ENCODE data around the gene AICDA. TPM values are rescaled to one million over a fixed set of nuclear protein-coding genes. Genes with fewer than 3 reads are reported as not detected.

AICDA gene
- total RNA-seq, 1 experiment from 2014 or later: not detected

DNA sequence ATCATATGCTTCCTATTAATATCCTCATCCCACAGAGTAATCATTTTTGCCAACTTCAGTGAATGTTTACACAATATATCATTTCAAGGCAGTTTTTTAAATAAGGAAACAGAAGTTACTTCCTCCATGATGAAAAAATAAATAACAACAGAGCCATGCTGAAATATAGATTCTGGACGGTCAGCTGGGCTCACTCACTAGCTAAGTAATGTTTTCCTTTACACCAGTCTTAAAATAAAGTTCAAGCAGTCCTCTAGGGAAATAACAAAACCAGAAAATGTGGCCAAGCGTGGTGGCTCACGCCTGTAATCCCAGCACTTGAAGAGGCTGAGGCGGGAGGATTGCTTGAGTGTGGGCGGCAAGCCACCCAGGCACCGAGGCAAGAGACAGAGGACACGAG lies 28.7 kb downstream of the AICDA start:
- TF ChIP-seq, protein P1, sequence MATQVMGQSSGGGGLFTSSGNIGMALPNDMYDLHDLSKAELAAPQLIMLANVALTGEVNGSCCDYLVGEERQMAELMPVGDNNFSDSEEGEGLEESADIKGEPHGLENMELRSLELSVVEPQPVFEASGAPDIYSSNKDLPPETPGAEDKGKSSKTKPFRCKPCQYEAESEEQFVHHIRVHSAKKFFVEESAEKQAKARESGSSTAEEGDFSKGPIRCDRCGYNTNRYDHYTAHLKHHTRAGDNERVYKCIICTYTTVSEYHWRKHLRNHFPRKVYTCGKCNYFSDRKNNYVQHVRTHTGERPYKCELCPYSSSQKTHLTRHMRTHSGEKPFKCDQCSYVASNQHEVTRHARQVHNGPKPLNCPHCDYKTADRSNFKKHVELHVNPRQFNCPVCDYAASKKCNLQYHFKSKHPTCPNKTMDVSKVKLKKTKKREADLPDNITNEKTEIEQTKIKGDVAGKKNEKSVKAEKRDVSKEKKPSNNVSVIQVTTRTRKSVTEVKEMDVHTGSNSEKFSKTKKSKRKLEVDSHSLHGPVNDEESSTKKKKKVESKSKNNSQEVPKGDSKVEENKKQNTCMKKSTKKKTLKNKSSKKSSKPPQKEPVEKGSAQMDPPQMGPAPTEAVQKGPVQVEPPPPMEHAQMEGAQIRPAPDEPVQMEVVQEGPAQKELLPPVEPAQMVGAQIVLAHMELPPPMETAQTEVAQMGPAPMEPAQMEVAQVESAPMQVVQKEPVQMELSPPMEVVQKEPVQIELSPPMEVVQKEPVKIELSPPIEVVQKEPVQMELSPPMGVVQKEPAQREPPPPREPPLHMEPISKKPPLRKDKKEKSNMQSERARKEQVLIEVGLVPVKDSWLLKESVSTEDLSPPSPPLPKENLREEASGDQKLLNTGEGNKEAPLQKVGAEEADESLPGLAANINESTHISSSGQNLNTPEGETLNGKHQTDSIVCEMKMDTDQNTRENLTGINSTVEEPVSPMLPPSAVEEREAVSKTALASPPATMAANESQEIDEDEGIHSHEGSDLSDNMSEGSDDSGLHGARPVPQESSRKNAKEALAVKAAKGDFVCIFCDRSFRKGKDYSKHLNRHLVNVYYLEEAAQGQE (IDR thresholded peaks at IDR 0.05; ENCODE audit: insufficient read depth in 1 of 2, low read depth in 2 of 2, low read length in 1 of 2): no peak
- no peak for TF ChIP-seq POLR2AphosphoS5 (IDR thresholded peaks at IDR 0.05; ENCODE audit: low read depth, low read length)
- TF ChIP-seq CTCF (IDR thresholded peaks at IDR 0.05): no peak
- TF ChIP-seq SIN3A (IDR thresholded peaks at IDR 0.05; ENCODE audit: borderline replicate concordance, insufficient read depth, low read depth, low read length): no peak
- no TSS peak for BruUV-seq (replicated peaks)
- intact Hi-C loops (cut with micrococcal nuclease; ENCODE audit: unreplicated experiment): no loop called here

DNA sequence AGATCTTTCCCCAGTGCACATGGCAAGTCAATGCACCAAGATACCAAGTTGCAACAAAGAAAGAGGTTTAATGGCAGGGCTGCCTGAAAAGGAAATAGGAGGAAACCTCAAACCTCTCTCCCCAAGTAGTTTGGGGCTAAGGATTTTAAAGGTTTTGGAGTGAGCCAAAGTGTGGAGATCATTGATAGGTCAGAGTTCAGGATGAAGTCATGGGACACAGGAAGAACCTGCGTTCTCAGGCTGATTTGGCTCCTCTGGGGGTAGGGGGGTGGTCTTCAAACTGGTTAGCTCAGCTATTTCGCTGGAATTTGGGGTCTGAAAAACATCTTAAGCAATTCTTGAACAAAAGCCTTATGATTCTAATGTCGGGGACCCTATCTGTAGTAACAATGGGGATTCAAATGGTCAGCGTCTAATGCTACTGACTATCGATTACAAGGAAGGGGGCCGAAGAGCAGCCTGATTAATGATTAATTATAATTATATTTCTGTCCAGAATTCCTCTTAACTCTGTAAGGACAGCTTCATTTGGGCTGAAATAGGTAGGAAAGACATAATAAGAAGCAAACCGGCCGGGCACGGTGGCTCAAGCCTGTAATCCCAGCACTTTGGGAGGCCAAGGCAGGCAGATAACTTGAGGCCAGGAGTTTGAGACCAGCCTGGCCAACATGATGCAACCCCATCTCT lies 31.4 kb downstream of the AICDA start:
- Histone ChIP-seq H3K4me3 (ENCODE audit: low read depth in 2 of 2, low read length in 2 of 2) (no peak overlapping the region), H3K4me1 (ENCODE audit: control insufficient read depth, insufficient read depth, low read length) (no peaks in the 10 kb centered on the region), H3K27me3 (ENCODE audit: control insufficient read depth, insufficient read depth, low read length) (peaks cover 2% of the 10 kb centered on the region; the same call in 1 of the 2 replicates), H3K9me3 (ENCODE audit: control insufficient read depth, insufficient read depth, low read depth, low read length) (no peaks in the 10 kb centered on the region), H3K36me3 (ENCODE audit: control insufficient read depth, insufficient read depth, low read length) (no peaks in the 10 kb centered on the region), H3K27ac (ENCODE audit: low read length) (no peak overlapping the region)
- ATAC-seq (no peak), DNase-seq (ENCODE audit: low read depth, low spot score) (no peak)
- ChIA-PET CTCF (no interaction called here), POLR2A (no interaction called here)
- no peak for TF ChIP-seq TCF7L2 (IDR thresholded peaks at IDR 0.05; ENCODE audit: low read depth, low read length)
- TF ChIP-seq CTCF (IDR thresholded peaks at IDR 0.05): no peak
- TF ChIP-seq, protein P1 (IDR thresholded peaks at IDR 0.05; ENCODE audit: insufficient read depth in 1 of 2, low read depth in 2 of 2, low read length in 1 of 2): no peak
- no peak for TF ChIP-seq POLR2AphosphoS5 (IDR thresholded peaks at IDR 0.05; ENCODE audit: low read depth, low read length)
- TF ChIP-seq SIN3A (IDR thresholded peaks at IDR 0.05; ENCODE audit: borderline replicate concordance, insufficient read depth, low read depth, low read length): no peak
- BruUV-seq (replicated peaks): no TSS peak
- in situ Hi-C loops (cut with HindIII; ENCODE audit: low pct_unique_long_range_greater_than_20kb, low sequenced_read_pairs): no loop called here
- intact Hi-C loops (cut with micrococcal nuclease; ENCODE audit: unreplicated experiment): no loop called here

More for the DNA sequence above, 28.7 kb downstream of the AICDA start:
- Histone ChIP-seq H3K9me3 (ENCODE audit: control insufficient read depth, insufficient read depth, low read depth, low read length) (no peaks in the 10 kb centered on the region), H3K4me1 (ENCODE audit: control insufficient read depth, insufficient read depth, low read length) (no peaks in the 10 kb centered on the region), H3K27ac (ENCODE audit: low read length) (no peak overlapping the region), H3K36me3 (ENCODE audit: control insufficient read depth, insufficient read depth, low read length) (no peaks in the 10 kb centered on the region), H3K4me3 (ENCODE audit: low read depth in 2 of 2, low read length in 2 of 2) (no peak overlapping the region), H3K27me3 (ENCODE audit: control insufficient read depth, insufficient read depth, low read length) (no peaks in the 10 kb centered on the region)
- POLR2A ChIA-PET: no interaction called here
- in situ Hi-C loops (cut with HindIII; ENCODE audit: low pct_unique_long_range_greater_than_20kb, low sequenced_read_pairs): no loop called here
- CTCF ChIA-PET: no interaction called here
- DNase-seq (ENCODE audit: low read depth, low spot score) (no peak), ATAC-seq (no peak)

All from Panc1 (cell line).